ENCODE data around the gene SLC45A3.

The SLC45A3 gene

GRCh38 chr1:205633421-205633976 is 46.8 kb downstream of the SLC45A3 start:
- DNase-seq (ENCODE audit: low read depth): no peak

- no peak for DNase-seq (ENCODE audit: low read depth)
These were observed 47.6 kb downstream of the SLC45A3 start for GRCh38 chr1:205632669-205633169.

- peak; percentile 100 for DNase-seq (ENCODE audit: low read depth)
These were observed 48.3 kb downstream of the SLC45A3 start, which contains the start of gene ELK4 for GRCh38 chr1:205631768-205632668. Gene ELK4, minus strand, starts transcription at chr1:205632011. Its CDS starts 8,129 bp downstream, at chr1:205623882.

GRCh38 chr1:205631010-205631767 is 49.1 kb downstream of the SLC45A3 start:
- DNase-seq (ENCODE audit: low read depth): peak; percentile 55

GRCh38 chr1:205630651-205631009 is 49.7 kb downstream of the SLC45A3 start:
- no peak for DNase-seq (ENCODE audit: low read depth)

- no peak for DNase-seq (ENCODE audit: low read depth)
These were observed 50.1 kb downstream of the SLC45A3 start for GRCh38 chr1:205630241-205630640.

- DNase-seq (ENCODE audit: low read depth): no peak
These were observed 50.6 kb downstream of the SLC45A3 start for GRCh38 chr1:205629751-205630150.

GRCh38 chr1:205627956-205628355 is 52.4 kb downstream of the SLC45A3 start:
- DNase-seq (ENCODE audit: low read depth): no peak

- no peak for DNase-seq (ENCODE audit: low read depth)
These were observed 54.1 kb downstream of the SLC45A3 start for GRCh38 chr1:205626216-205626615.

GRCh38 chr1:205623646-205624045 is 56.7 kb downstream of the SLC45A3 start:
- no peak for DNase-seq (ENCODE audit: low read depth)

GRCh38 chr1:205620269-205620668 is 60.0 kb downstream of the SLC45A3 start:
- no peak for DNase-seq (ENCODE audit: low read depth)

GRCh38 chr1:205619376-205619775 is 60.9 kb downstream of the SLC45A3 start:
- no peak for DNase-seq (ENCODE audit: low read depth)

GRCh38 chr1:205616563-205617293 is 63.6 kb downstream of the SLC45A3 start:
- DNase-seq (ENCODE audit: low read depth): no peak

GRCh38 chr1:205615789-205616188 is 64.5 kb downstream of the SLC45A3 start:
- no peak for DNase-seq (ENCODE audit: low read depth)

- DNase-seq (ENCODE audit: low read depth): no peak
These were observed 66.4 kb downstream of the SLC45A3 start for GRCh38 chr1:205613854-205614412.

- no peak for DNase-seq (ENCODE audit: low read depth)
These were observed 67.8 kb downstream of the SLC45A3 start for GRCh38 chr1:205612556-205612955.

GRCh38 chr1:205612104-205612503 is 68.2 kb downstream of the SLC45A3 start:
- no peak for DNase-seq (ENCODE audit: low read depth)

- no peak for DNase-seq (ENCODE audit: low read depth)
These were observed 69.3 kb downstream of the SLC45A3 start for GRCh38 chr1:205610901-205611466.

- no peak for DNase-seq (ENCODE audit: low read depth)
These were observed 70.3 kb downstream of the SLC45A3 start for GRCh38 chr1:205610036-205610435.
